ENCODE results near the gene TLL1. TPM values are rescaled to one million over a fixed set of nuclear protein-coding genes. Genes with fewer than 3 reads are reported as not detected.

TLL1 gene
- total RNA-seq, 1 donor from 2014 or later = 7.9 TPM

DNA sequence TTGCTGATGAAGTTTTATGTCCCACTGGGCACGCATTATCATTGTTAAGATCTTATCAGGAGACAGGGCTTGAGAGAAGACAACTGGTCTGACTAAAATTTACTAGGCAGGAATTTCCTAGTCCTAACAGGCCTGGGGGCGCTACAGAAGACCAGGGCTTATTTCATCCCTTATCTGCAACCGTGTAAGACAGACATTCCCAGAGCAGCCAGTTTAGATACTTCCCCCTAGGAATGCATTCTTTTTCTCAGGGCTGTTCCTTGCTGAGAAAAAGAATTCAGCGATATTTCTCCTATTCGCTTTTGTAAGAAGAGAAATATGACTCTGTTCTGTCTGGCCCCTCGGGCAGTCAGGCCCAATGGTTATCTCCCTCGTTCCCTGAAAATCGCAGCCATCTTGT is 93.8 kb downstream of the TLL1 start:
- H3K9me3 ChIP-seq = no peaks in the 10 kb centered on the region
- intact Hi-C loops (cut with DNase I) = no loop called here
- no peaks in the 10 kb centered on the region for H3K27me3 ChIP-seq
- DNase-seq (ENCODE audit: extremely low spot score in 2 of 2) = no peak
- H3K4me1 ChIP-seq = no peaks in the 10 kb centered on the region
- no peaks in the 10 kb centered on the region for H3K36me3 ChIP-seq
- H3K27ac ChIP-seq = no peak overlapping the region
- TF ChIP-seq, protein P1, sequence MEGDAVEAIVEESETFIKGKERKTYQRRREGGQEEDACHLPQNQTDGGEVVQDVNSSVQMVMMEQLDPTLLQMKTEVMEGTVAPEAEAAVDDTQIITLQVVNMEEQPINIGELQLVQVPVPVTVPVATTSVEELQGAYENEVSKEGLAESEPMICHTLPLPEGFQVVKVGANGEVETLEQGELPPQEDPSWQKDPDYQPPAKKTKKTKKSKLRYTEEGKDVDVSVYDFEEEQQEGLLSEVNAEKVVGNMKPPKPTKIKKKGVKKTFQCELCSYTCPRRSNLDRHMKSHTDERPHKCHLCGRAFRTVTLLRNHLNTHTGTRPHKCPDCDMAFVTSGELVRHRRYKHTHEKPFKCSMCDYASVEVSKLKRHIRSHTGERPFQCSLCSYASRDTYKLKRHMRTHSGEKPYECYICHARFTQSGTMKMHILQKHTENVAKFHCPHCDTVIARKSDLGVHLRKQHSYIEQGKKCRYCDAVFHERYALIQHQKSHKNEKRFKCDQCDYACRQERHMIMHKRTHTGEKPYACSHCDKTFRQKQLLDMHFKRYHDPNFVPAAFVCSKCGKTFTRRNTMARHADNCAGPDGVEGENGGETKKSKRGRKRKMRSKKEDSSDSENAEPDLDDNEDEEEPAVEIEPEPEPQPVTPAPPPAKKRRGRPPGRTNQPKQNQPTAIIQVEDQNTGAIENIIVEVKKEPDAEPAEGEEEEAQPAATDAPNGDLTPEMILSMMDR (IDR thresholded peaks at IDR 0.05) = no peak
- TF ChIP-seq POLR2A (IDR thresholded peaks at IDR 0.05) (no peak), POLR2AphosphoS5 (IDR thresholded peaks at IDR 0.05; ENCODE audit: insufficient read depth in 1 of 2, low read depth in 1 of 2) (no peak)
- no peak overlapping the region for H3K4me3 ChIP-seq

DNA sequence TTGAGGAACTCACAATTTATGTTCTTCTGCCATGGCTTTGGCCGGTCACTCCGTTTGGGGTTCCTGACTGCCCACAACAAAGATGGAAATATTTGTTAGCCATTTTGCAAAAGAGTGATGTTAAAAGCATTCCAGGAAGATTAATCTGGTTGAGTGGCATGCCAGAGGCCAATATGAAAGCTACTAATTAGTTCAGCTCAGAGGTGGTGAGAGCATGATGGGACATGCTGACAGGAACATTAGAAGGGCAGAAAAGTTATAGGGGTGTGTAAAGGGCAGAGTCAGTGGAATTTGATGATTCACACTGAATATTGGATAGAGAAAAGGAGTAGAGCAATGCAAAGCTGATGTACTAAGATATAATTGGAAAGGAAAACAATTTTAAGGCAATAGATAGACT is 94.4 kb downstream of the TLL1 start:
- Histone ChIP-seq H3K27ac (no peak overlapping the region), H3K9me3 (no peaks in the 10 kb centered on the region), H3K36me3 (no peaks in the 10 kb centered on the region), H3K27me3 (no peaks in the 10 kb centered on the region), H3K4me1 (no peaks in the 10 kb centered on the region), H3K4me3 (no peak overlapping the region)
- TF ChIP-seq, protein P1 (IDR thresholded peaks at IDR 0.05) = no peak
- no peak for DNase-seq (ENCODE audit: extremely low spot score in 2 of 2)
- intact Hi-C loops (cut with DNase I) = no loop called here

DNA sequence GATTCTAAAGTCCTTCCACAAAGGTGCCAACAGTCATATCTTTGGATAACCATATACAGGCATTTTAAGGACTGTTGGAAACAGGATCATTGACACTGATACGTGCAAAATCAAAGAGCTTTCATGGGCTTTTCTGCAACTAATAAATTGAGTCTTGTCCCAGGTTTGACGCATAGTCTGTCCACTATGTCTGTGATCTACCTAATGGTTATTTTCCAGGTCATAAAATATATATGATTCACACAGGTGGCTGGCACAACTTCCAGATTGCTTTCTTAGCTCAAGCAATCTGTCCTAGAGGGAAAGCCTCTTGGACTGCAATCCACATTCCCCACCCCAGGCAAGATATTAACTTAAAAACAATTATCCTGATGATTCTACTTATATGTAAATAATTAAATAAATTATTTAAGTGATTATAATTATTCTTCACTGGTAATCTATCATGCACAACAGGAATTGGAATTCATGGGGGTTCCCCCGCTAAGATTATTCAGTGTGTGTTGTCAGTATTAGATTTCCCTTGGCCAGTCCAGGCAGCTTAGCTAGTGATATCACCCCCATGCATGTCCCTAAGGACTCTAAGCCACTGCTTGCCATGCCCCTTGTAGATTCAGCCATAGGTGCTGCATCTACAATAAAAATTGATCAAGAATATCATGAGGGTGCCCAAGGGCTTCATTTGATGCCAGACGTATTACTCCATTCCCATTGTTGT is 97.8 kb downstream of the TLL1 start:
- intact Hi-C loops (cut with DNase I) = no loop called here
- no peak for TF ChIP-seq POLR2AphosphoS5 (IDR thresholded peaks at IDR 0.05; ENCODE audit: insufficient read depth in 1 of 2, low read depth in 1 of 2)
- TF ChIP-seq, protein P1 (IDR thresholded peaks at IDR 0.05) = no peak
- TF ChIP-seq POLR2A (IDR thresholded peaks at IDR 0.05) = no peak
- Histone ChIP-seq H3K27me3 (no peaks in the 10 kb centered on the region), H3K4me3 (no peak overlapping the region), H3K4me1 (no peaks in the 10 kb centered on the region), H3K36me3 (no peaks in the 10 kb centered on the region), H3K9me3 (no peaks in the 10 kb centered on the region), H3K27ac (no peak overlapping the region)
- DNase-seq (ENCODE audit: extremely low spot score in 2 of 2) = no peak

DNA sequence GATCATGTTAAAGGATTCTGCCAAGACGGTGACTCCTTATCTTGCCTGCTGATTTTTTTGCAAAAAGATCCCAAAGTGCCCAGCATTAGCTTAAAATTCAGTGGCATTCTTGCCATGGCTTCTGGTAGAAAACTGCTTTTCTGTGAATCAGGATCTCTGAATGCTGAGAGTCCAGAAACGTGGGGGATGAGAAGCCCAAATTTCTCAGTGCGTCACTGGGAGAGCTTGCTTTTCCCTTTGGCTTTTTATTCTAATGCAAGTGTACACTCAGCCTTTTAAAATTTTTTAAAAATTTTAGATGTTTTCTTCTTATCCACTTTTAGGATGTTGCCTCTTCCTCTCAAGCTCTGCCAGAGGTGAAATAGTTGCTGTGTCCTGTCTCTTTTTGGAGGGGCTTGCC is 98.4 kb downstream of the TLL1 start:
- TF ChIP-seq POLR2A (IDR thresholded peaks at IDR 0.05) = no peak
- no peak for TF ChIP-seq POLR2AphosphoS5 (IDR thresholded peaks at IDR 0.05; ENCODE audit: insufficient read depth in 1 of 2, low read depth in 1 of 2)
- TF ChIP-seq, protein P1 (IDR thresholded peaks at IDR 0.05) = no peak
- Histone ChIP-seq H3K4me1 (no peaks in the 10 kb centered on the region), H3K27me3 (no peaks in the 10 kb centered on the region), H3K4me3 (no peak overlapping the region), H3K9me3 (no peaks in the 10 kb centered on the region), H3K36me3 (no peaks in the 10 kb centered on the region), H3K27ac (no peak overlapping the region)
- DNase-seq (ENCODE audit: extremely low spot score in 2 of 2) = no peak
- intact Hi-C loops (cut with DNase I) = no loop called here

DNA sequence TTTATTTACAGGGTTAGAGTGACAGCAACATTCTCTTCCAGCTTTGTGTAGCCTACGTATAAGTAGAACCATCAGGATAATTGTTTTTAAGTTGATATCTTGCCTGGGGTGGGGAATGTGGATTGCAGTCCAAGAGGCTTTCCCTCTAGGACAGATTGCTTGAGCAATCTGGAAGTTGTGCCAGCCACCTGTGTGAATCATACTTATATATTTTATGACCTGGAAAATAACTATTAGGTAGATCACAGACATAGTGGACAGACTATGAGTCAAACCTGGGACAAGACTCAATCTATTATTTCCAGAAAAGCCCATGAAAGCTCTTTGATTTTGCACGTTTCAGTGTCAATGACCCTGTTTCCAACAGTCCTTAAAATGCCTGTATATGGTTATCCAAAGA is 98.9 kb downstream of the TLL1 start:
- Histone ChIP-seq H3K27me3 (no peaks in the 10 kb centered on the region), H3K36me3 (no peaks in the 10 kb centered on the region), H3K4me3 (no peak overlapping the region), H3K9me3 (no peaks in the 10 kb centered on the region), H3K4me1 (no peaks in the 10 kb centered on the region), H3K27ac (no peak overlapping the region)
- DNase-seq (ENCODE audit: extremely low spot score in 2 of 2) = no peak
- TF ChIP-seq, protein P1 (IDR thresholded peaks at IDR 0.05) = no peak
- TF ChIP-seq POLR2A (IDR thresholded peaks at IDR 0.05) (no peak), POLR2AphosphoS5 (IDR thresholded peaks at IDR 0.05; ENCODE audit: insufficient read depth in 1 of 2, low read depth in 1 of 2) (no peak)
- intact Hi-C loops (cut with DNase I) = no loop called here

Data from vagina (tissue), 2 donors.